ENCODE results near the gene KMT2D. TPM values are rescaled to one million over a fixed set of nuclear protein-coding genes. Genes with fewer than 3 reads are reported as not detected.

The KMT2D gene
- polyA plus RNA-seq, 1 donor: 46.1 TPM

GRCh38 chr12:49052451-49053208 is 8.0 kb downstream of the KMT2D start:
- Histone ChIP-seq H3K27ac (ENCODE audit: low read length) (no peak overlapping the region), H3K4me3 (ENCODE audit: low read length) (no peak overlapping the region), H3K9me3 (ENCODE audit: control insufficient read depth, low read depth, low read length) (no peaks in the 10 kb centered on the region), H3K27me3 (ENCODE audit: control insufficient read depth, insufficient read depth, low read length) (no peaks in the 10 kb centered on the region), H3K36me3 (ENCODE audit: control insufficient read depth, insufficient read depth, low read length) (peaks cover 80% of the 10 kb centered on the region), H3K4me1 (ENCODE audit: control insufficient read depth, insufficient read depth, low read length) (peaks cover 21% of the 10 kb centered on the region)
- 100% methylated on average over 2 of the region's 16 CpGs for WGBS (ENCODE audit: insufficient coverage, low lambda C conversion rate)
- no peak for DNase-seq

DNA sequence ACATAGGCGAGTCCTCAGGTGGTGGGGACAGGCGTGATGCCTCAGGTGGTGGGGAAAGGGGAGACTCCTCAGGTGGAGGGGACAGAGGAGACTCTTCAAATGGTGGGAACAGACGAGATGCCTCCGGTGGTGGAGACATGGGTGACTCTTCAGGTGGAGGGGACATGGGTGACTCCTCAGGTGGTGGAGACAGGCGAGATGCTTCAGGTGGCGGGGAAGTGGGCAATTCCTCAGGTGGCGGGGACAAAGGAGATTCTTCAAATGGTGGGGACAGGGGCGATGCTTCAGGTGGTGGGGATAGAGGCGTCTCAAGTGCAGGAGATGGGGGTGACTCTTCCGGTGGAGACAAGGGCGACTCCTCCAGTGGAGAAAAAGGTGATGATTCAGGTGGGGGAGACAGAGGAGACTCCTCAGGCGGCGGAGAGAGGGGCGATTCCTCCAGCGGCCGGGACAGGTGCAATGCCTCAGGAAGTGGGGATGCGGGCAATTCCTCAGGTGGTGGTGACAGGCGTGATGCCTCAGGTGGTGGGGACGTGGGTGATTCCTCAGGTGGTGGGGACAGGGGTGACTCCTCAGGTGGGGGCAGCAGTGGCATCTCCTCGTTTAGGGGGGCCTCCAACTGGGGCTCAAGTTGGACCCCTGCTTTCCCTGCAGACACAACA is 8.7 kb downstream of the KMT2D start:
- 100% methylated on average over 1 of the region's 20 CpGs for WGBS (ENCODE audit: insufficient coverage, low lambda C conversion rate)
- Histone ChIP-seq H3K9me3 (ENCODE audit: control insufficient read depth, low read depth, low read length) (no peaks in the 10 kb centered on the region), H3K36me3 (ENCODE audit: control insufficient read depth, insufficient read depth, low read length) (peaks cover 86% of the 10 kb centered on the region), H3K27me3 (ENCODE audit: control insufficient read depth, insufficient read depth, low read length) (no peaks in the 10 kb centered on the region), H3K27ac (ENCODE audit: low read length) (no peak overlapping the region), H3K4me3 (ENCODE audit: low read length) (no peak overlapping the region), H3K4me1 (ENCODE audit: control insufficient read depth, insufficient read depth, low read length) (peaks cover 14% of the 10 kb centered on the region)
- DNase-seq: no peak

DNA sequence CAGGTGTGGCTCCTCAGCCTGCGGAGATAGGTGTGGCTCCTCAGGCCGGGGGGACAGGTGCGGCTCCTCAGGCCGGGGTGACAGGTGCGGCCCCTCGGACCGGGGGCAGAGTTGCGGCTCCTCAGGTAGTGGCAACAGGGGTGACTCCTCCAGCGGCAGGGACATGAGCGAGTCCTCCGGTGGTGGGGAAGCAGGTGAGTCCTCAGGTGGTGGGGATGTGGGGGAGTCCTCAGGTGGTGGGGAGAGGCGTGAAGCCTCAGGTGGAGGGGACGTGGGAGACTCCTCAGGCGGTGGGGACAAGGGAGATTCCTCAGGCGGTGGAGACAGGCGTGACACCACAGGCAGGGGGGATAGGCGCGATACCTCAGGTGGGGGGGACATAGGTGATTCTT is 9.2 kb downstream of the KMT2D start:
- peaks cover 90% of the 10 kb centered on the region for H3K36me3 ChIP-seq (ENCODE audit: control insufficient read depth, insufficient read depth, low read length)
- peaks cover 9% of the 10 kb centered on the region for H3K4me1 ChIP-seq (ENCODE audit: control insufficient read depth, insufficient read depth, low read length)
- H3K9me3 ChIP-seq (ENCODE audit: control insufficient read depth, low read depth, low read length): no peaks in the 10 kb centered on the region
- H3K4me3 ChIP-seq (ENCODE audit: low read length): no peak overlapping the region
- H3K27ac ChIP-seq (ENCODE audit: low read length): no peak overlapping the region
- WGBS (ENCODE audit: insufficient coverage, low lambda C conversion rate): no CpG with 5 or more reads among the region's 18 CpGs
- no peaks in the 10 kb centered on the region for H3K27me3 ChIP-seq (ENCODE audit: control insufficient read depth, insufficient read depth, low read length)
- no peak for DNase-seq

GRCh38 chr12:49050507-49051372 is 9.9 kb downstream of the KMT2D start:
- WGBS (ENCODE audit: insufficient coverage, low lambda C conversion rate): 100% methylated on average over 1 of the region's 13 CpGs
- Histone ChIP-seq H3K9me3 (ENCODE audit: control insufficient read depth, low read depth, low read length) (no peaks in the 10 kb centered on the region), H3K4me1 (ENCODE audit: control insufficient read depth, insufficient read depth, low read length) (peaks cover 3% of the 10 kb centered on the region), H3K27me3 (ENCODE audit: control insufficient read depth, insufficient read depth, low read length) (no peaks in the 10 kb centered on the region), H3K36me3 (ENCODE audit: control insufficient read depth, insufficient read depth, low read length) (peaks cover 95% of the 10 kb centered on the region), H3K4me3 (ENCODE audit: low read length) (no peak overlapping the region), H3K27ac (ENCODE audit: low read length) (no peak overlapping the region)
- no peak for DNase-seq

DNA sequence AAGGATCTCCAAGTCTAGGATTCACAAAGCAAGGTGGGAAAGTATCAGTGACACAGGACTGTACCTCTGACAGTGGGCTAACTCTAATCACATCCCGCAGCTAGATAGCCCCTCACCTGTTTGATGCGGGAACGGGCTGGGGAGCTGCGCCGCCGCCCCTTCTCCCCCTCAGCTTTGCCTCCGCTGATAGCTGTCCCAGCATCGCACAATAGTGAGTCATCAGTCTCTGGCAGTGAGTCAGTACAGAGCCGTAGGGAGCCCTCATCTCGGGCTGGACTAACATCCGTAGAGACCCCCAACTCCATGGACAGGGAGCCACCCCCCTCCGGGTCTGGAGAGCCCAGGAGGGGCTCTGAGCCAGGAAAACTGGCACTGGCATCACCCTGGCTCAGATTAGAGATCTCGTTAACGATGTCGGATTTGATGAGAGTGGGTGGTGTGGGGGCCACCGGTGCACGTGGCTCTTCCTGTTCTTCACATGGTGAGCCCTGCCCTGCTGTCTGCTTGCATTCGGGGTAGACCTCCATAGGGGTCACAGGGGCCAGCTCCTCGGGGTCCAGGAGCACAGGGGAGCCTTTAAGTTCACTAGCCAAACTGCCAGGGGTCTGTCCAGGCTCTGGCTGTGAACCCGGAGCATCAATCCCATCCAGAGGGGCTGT is 10.9 kb downstream of the KMT2D start:
- Histone ChIP-seq H3K27ac (ENCODE audit: low read length) (no peak overlapping the region), H3K9me3 (ENCODE audit: control insufficient read depth, low read depth, low read length) (no peaks in the 10 kb centered on the region), H3K27me3 (ENCODE audit: control insufficient read depth, insufficient read depth, low read length) (no peaks in the 10 kb centered on the region), H3K36me3 (ENCODE audit: control insufficient read depth, insufficient read depth, low read length) (peaks cover 97% of the 10 kb centered on the region), H3K4me3 (ENCODE audit: low read length) (no peak overlapping the region), H3K4me1 (ENCODE audit: control insufficient read depth, insufficient read depth, low read length) (no peaks in the 10 kb centered on the region)
- WGBS (ENCODE audit: insufficient coverage, low lambda C conversion rate): no CpG with 5 or more reads among the region's 20 CpGs
- DNase-seq: no peak

- no peaks in the 10 kb centered on the region for H3K4me1 ChIP-seq (ENCODE audit: control insufficient read depth, insufficient read depth, low read length)
- H3K36me3 ChIP-seq (ENCODE audit: control insufficient read depth, insufficient read depth, low read length): peaks cover 97% of the 10 kb centered on the region
- DNase-seq: no peak
- H3K27me3 ChIP-seq (ENCODE audit: control insufficient read depth, insufficient read depth, low read length): no peaks in the 10 kb centered on the region
- no CpG with 5 or more reads among the region's 10 CpGs for WGBS (ENCODE audit: insufficient coverage, low lambda C conversion rate)
- H3K4me3 ChIP-seq (ENCODE audit: low read length): no peak overlapping the region
- H3K9me3 ChIP-seq (ENCODE audit: control insufficient read depth, low read depth, low read length): no peaks in the 10 kb centered on the region
- no peak overlapping the region for H3K27ac ChIP-seq (ENCODE audit: low read length)
Observed at GRCh38 chr12:49048953-49049352, 11.6 kb downstream of the KMT2D start.

- Histone ChIP-seq H3K36me3 (ENCODE audit: control insufficient read depth, insufficient read depth, low read length) (peaks cover 97% of the 10 kb centered on the region), H3K4me3 (ENCODE audit: low read length) (no peak overlapping the region), H3K27ac (ENCODE audit: low read length) (no peak overlapping the region), H3K9me3 (ENCODE audit: control insufficient read depth, low read depth, low read length) (no peaks in the 10 kb centered on the region), H3K27me3 (ENCODE audit: control insufficient read depth, insufficient read depth, low read length) (no peaks in the 10 kb centered on the region), H3K4me1 (ENCODE audit: control insufficient read depth, insufficient read depth, low read length) (no peaks in the 10 kb centered on the region)
- DNase-seq: no peak
- WGBS (ENCODE audit: insufficient coverage, low lambda C conversion rate): no CpG with 5 or more reads among the region's 12 CpGs
Observed at GRCh38 chr12:49046129-49046895, 14.3 kb downstream of the KMT2D start.

DNA sequence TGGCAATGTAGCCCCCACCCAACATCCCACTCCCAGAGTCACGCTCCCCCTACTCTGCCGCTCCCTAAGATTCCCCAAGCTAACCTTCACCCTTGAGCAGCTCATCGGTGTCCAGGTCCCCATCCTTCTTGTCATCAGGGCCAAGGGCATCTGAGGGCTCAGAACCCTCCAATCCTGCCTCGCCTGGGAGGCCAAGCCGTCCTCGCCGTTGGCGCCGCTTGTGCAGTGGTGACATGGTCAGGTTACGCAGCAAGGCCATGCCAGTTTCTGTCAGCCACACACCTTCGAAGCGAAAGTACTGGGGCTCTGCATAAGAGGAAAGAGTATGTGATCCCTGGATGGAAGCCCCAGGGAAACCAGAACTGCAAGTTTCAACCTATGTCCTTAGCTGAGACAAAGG is 15.9 kb downstream of the KMT2D start:
- Histone ChIP-seq H3K36me3 (ENCODE audit: control insufficient read depth, insufficient read depth, low read length) (peaks cover 97% of the 10 kb centered on the region), H3K4me3 (ENCODE audit: low read length) (no peak overlapping the region), H3K9me3 (ENCODE audit: control insufficient read depth, low read depth, low read length) (no peaks in the 10 kb centered on the region), H3K27ac (ENCODE audit: low read length) (no peak overlapping the region), H3K4me1 (ENCODE audit: control insufficient read depth, insufficient read depth, low read length) (no peaks in the 10 kb centered on the region), H3K27me3 (ENCODE audit: control insufficient read depth, insufficient read depth, low read length) (no peaks in the 10 kb centered on the region)
- WGBS (ENCODE audit: insufficient coverage, low lambda C conversion rate): no CpG with 5 or more reads among the region's 12 CpGs
- no peak for DNase-seq

- Histone ChIP-seq H3K4me1 (ENCODE audit: control insufficient read depth, insufficient read depth, low read length) (no peaks in the 10 kb centered on the region), H3K27ac (ENCODE audit: low read length) (no peak overlapping the region), H3K9me3 (ENCODE audit: control insufficient read depth, low read depth, low read length) (no peaks in the 10 kb centered on the region), H3K4me3 (ENCODE audit: low read length) (no peak overlapping the region), H3K27me3 (ENCODE audit: control insufficient read depth, insufficient read depth, low read length) (no peaks in the 10 kb centered on the region), H3K36me3 (ENCODE audit: control insufficient read depth, insufficient read depth, low read length) (peaks cover 97% of the 10 kb centered on the region)
- no CpG with 5 or more reads among the region's 11 CpGs for WGBS (ENCODE audit: insufficient coverage, low lambda C conversion rate)
- DNase-seq: peak in 1 of 2 donors; percentile 38
Observed at GRCh38 chr12:49043856-49044258, 16.7 kb downstream of the KMT2D start.

All from large intestine (tissue), 3 donors.